HG02981 (cell line): ENCODE data around the gene DBP.
A peak's percentile ranks its signal among the peaks of the same experiment; 100 is the strongest.
"Not testable (repeated sequence)": the region's sequence is repeated elsewhere in the genome, so short reads cannot be mapped to it uniquely, and the experiment has no call there.

Source experiments
- ATAC-seq: cut with Tn5 transposase; IDR thresholded peaks from one replicate; pipeline ENCODE4 v1.9.1; 2021; ENCODE audit warnings: mild to moderate bottlenecking, moderate library complexity; ENCODE audit not compliant: unreplicated experiment

The DBP gene

GRCh38 chr19:48641850-48642249, 4.7 kb upstream of the DBP start:
- no peak for ATAC-seq

GRCh38 chr19:48639483-48640375, 2.5 kb upstream of the DBP start:
- ATAC-seq: no peak

- ATAC-seq: no peak
Observed at GRCh38 chr19:48638831-48639381, 1.7 kb upstream of the DBP start.

- peak; percentile 9 for ATAC-seq
Observed at GRCh38 chr19:48637948-48638830, 1.0 kb upstream of the DBP start.

GRCh38 chr19:48637449-48637947, 319 bp upstream of the DBP start:
- ATAC-seq: peak; percentile 63

GRCh38 chr19:48635966-48636858, 967 bp downstream of the DBP start:
- ATAC-seq: no peak

- no peak for ATAC-seq
Observed at GRCh38 chr19:48635263-48635965, 1.8 kb downstream of the DBP start.

- ATAC-seq: peak; percentile 27
Observed at GRCh38 chr19:48634424-48635262, 2.5 kb downstream of the DBP start.

- no peak for ATAC-seq
Observed at GRCh38 chr19:48634036-48634342, 3.2 kb downstream of the DBP start.

- no peak for ATAC-seq
Observed at GRCh38 chr19:48633148-48634035, 3.8 kb downstream of the DBP start.

GRCh38 chr19:48632692-48633147, 4.5 kb downstream of the DBP start:
- no peak for ATAC-seq

- not testable (repeated sequence) for ATAC-seq
Observed at GRCh38 chr19:48632286-48632685, 4.9 kb downstream of the DBP start.

GRCh38 chr19:48631225-48631624, 6.0 kb downstream of the DBP start:
- ATAC-seq: no peak

GRCh38 chr19:48630296-48631063, 6.7 kb downstream of the DBP start:
- ATAC-seq: no peak

- no peak for ATAC-seq
Observed at GRCh38 chr19:48629599-48630295, 7.4 kb downstream of the DBP start.

GRCh38 chr19:48629297-48629598, 7.9 kb downstream of the DBP start:
- no peak for ATAC-seq
